Stimulated activated CD8-positive, alpha-beta memory T cell treated with anti-CD3 and anti-CD28 coated beads, Interleukin-4, amount 100 ng/mL, for 4 hours (primary cell): ENCODE measurements around the gene MIB1.
"Not testable (repeated sequence)": the region's sequence is repeated elsewhere in the genome, so short reads cannot be mapped to it uniquely, and the experiment has no call there.

Experiments used
- DNase-seq, 2 donors: peaks; one replicate each; pipeline ENCODE4 v3.0.0-alpha.2; 2020; ENCODE audit warnings: low read depth in 2 of 2, low spot score in 1 of 2

The MIB1 gene

GRCh38 chr18:21743166-21743832, 2.7 kb downstream of the MIB1 start:
- DNase-seq: no peak

GRCh38 chr18:21745231-21745630, 4.6 kb downstream of the MIB1 start:
- DNase-seq: no peak

GRCh38 chr18:21747268-21747667, 6.7 kb downstream of the MIB1 start:
- no peak for DNase-seq

DNA sequence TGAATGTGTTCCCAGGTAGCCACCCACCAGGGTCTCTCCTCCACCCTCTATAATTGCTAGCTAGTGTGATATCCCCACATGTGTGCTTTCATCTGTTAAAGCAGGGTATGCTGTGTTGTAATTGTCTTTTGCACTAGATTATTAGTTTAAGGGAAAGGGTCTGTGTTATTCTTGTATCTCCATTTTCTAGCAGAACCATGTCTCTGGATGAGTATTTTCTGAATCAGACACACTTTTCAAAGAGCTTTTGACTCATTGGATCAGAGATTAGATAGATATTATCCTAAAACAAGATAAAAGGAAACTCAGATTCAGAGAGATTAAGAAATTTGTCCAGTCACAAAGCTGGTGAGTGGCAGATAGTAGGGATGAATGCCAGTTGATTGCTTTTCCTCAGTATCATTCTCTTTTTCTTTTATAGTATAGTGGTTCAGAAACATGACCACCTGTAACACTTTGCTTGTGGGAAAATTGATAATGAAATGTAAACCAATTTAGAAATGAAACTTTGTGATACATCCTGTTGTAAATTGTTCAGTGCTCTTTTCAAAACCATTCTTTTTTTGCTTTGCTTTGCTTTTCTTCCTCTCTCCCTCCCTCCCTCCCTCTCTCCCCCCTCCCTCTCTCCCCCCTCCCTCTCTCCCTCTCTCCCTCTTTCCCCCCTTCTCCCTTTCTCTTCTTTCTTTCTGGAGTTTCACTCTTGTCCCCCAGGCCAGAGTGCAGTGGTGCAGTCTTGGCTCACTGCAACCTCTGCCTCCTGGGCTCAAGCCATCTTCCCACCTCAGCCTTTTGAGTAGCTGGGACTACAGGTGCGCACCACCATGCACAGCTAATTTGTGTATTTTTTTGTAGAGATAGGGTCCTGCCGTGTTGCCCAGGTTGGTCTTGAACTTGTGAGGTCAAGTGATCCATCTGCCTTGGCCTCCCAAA, 7.4 kb downstream of the MIB1 start:
- no peak for DNase-seq

DNA sequence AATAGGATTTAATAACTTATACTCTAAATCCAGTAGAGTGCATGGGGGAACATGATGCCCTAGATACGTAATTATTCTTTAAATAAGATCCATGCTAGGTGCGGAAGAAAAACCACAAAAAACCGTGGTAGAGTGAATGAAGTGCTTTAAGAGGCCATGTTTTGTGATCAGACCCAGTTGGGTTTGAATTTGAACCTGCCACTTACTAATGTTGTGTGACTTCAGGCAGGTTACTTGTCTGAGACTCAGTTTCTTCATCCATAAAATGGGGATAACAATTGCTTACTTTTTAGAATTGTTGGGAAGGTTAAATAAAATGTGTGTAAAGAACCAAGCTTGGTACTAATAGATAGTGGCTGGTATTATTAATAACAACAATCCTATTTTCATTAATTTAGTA, 17.2 kb downstream of the MIB1 start:
- no peak for DNase-seq

GRCh38 chr18:21759836-21760235, 19.2 kb downstream of the MIB1 start:
- no peak for DNase-seq

- DNase-seq: no peak
These were observed 19.7 kb downstream of the MIB1 start for GRCh38 chr18:21760321-21760720.

- no peak for DNase-seq
These were observed 21.0 kb downstream of the MIB1 start for GRCh38 chr18:21761471-21762115.

DNA sequence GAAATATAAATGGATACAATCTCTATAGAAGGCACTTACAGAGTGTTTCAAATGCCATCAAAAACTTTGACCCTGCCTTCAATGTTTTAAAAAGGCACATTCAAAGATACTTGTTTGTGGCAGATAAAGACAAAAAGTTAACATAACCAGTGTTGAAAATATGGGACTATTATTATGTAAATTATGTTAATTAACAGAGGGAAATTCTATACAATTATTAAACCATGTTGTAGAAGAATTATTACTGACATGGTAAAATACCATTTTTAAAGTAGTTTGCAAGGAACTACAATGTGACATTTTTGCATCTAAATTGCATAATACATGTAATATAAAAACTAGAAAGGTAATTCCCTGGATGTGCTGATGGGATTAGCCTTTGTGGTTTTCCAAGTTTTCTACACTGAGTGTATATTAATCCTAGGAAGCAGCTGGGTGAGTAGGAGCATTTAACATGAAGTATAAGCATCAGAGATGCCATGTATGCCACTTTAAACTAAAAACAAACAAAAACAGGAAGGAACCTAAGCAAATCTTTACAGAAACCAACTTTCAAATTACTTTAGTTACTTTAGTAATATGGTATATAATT, 21.7 kb downstream of the MIB1 start:
- no peak for DNase-seq

DNA sequence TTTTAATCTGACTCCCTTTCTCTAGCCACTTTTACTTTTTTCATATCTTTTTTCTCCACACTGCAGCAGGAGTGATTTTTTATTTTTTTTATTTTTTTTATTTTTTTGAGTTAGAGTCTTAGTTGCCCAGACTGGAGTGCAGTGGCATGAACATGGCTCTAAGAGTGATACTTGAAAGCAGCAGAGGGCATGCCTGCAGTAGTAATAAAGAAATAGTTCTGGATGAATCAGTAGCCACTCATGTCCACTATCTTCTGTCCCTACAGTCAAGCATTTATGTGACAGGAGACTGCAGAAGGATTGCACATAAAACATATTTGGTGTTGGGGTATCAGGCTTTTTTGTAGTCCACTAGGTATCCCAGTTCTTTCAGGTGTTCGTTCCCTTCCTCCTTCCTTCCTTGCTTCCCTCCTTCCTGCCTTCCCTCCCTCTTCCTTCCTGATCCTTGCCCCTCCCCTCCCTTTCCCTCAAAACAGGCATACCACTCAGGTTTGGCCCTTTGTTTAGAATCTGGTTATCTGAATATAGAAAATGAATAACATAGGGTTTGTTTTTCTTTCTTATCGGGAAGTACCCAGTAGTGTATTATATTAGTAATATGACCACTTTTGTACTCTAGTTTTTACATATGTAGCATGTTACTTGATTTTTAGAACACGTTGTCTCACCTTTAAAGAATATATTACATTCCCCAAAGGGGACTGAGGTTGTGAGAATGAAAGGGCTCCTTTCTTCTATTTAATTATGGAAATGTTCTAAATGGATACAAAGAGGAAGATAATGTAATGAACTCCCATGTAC, 23.5 kb downstream of the MIB1 start:
- no peak for DNase-seq

DNA sequence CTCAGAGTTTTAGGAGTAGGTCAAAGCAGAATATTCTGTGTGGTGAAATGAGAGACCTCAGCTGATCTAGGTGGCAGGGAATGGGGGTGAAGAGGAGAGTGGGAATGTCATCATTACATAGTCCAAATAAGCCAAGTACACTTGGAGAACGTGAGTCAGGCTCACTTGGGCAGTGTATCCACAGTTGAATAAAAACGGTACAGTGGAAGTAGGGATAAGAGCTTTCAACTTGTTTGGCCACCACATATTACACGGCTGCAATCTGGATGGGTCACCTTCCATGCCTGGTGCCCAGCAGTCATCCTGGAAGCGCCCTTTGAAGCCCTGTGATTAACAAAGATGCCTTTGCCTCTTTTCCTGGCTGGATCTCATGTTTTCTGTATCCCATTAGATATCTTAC, 28.6 kb downstream of the MIB1 start:
- DNase-seq: no peak

DNA sequence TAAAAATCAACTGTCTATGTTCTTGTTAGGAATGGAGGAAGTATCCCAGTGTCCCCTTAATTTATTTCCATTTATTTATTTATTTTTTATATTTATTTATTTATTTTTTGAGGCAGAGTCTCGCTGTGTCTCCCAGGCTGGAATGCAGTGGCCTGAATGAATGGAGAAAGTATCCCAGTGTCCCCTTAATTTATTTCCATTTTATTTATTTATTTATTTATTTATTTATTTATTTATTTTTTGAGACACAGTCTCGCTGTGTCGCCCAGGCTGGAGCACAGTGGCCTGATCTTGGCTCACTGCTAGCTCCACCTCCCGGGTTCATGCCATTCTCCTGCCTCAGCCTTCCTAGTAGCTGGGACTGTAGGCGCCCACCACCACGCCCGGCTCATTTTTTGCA, 34.1 kb downstream of the MIB1 start:
- DNase-seq: no peak

- no peak for DNase-seq
These were observed 37.2 kb downstream of the MIB1 start for GRCh38 chr18:21777814-21778213.

DNA sequence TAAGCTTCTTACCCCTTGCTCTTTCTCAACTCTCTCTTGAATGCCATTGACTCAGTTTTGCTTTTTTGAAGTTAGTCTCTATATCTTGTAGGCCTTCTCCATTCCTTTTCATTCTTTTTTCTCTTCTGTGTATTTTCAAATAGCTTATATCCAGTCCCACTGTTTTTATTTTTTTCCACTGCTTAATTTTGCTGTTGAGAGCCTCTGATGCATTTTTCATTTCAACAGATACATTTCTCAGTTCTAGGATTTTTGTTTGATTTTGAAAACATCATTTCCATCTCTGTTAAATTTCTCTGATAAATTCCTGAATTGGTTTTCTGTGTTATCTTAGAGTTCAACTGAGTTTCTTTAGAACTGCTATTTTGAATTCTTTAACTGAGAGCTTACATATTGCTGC, 45.9 kb downstream of the MIB1 start:
- no peak for DNase-seq

- not testable (repeated sequence) for DNase-seq
These were observed 55.5 kb downstream of the MIB1 start for GRCh38 chr18:21796089-21796488.

DNA sequence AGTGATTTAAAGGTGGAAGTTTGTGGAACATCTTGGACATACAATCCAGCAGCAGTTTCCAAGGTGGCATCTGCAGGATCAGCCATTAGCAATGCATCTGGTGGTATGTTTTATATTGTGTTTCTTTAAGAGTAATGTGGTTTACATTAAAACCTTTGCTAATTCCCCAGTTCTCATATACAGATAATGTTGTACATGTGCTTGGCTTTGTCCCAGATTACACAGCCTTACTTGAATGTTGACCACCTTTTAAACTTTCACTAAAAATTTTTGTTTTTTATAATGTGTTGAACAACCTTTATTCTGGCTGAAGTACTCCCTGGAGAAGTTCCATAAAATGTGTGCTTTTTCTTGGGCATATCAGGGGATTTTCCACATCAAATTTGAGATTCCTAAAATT, 57.5 kb downstream of the MIB1 start:
- no peak for DNase-seq

DNA sequence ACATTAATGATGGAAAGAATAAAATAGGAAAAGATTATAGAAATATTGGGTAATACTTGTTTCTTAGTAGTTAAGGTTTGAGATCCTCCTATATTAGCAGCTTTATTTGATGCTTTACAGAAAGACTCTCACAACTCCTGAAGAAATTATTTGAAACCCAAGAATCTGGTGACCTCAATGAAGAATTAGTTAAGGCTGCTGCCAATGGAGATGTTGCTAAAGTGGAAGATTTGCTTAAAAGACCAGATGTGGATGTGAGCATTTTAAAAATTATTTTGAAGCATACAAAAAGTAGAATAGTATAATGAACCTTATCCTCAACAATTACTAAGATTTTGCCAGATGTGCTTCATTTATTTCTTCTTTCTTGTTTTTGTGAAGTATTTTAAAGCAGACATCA, 59.1 kb downstream of the MIB1 start:
- no peak for DNase-seq

DNA sequence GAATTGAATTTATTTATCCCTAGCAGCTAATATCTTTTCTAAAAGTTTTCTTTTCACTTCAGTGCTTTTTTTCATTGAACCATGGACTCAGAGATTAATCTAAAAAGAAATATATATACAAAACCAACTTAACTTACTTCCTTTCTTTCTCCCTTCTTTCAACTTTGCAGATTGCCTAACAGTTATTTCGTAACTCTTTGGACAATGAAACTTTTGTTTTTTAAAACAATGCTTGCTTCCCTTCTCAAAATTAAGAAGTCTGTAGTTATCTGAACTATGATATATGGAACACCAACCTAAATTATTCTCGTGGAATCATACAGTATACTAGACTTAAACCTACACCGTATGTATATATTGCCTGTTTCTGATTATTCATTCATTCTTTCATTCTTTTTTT, 62.9 kb downstream of the MIB1 start:
- no peak for DNase-seq

GRCh38 chr18:21805771-21806366, 65.3 kb downstream of the MIB1 start:
- DNase-seq: no peak

DNA sequence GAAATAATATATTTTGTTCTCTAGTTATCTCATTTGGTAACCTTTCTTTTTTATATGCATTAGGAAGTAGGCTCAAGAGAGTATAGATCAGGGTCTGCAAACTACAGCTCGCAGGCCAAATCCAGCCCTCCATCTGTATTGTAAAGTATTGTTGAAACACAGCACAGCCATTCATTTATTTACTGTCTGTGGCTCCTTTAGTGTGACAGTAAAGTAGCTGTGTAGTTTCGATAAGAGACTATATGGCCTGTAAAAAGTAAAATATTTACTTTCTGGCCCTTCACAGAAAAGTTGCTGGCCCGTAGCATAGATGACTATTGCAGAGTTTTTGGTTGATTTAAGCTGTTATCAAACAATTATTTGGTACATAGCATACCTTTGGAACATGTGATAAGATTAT, 67.6 kb downstream of the MIB1 start:
- no peak for DNase-seq

GRCh38 chr18:21809725-21810124, 69.1 kb downstream of the MIB1 start:
- no peak for DNase-seq
